ENCODE data around the gene CPA4. TPM values are rescaled to one million over a fixed set of nuclear protein-coding genes. Genes with fewer than 3 reads are reported as not detected.

Gene CPA4
- total RNA-seq, 4 donors from 2014 or later, result 44.4 to 107 (median 66.1) TPM

GRCh38 chr7:130277763-130278643 lies 15.0 kb upstream of the CPA4 start:
- H3K4me3 ChIP-seq (ENCODE audit: low read depth, poor library complexity, severe bottlenecking), result no peak overlapping the region
- intact Hi-C loops (cut with DNase I; ENCODE audit: low total_unique reads), result no loop called here
- TF ChIP-seq POLR2A (IDR thresholded peaks at IDR 0.05), result no peak
- TF ChIP-seq CTCF (IDR thresholded peaks at IDR 0.05), result no peak
- WGBS, 2 donors, result 66 to 73% methylated on average over 15 of the region's 15 CpGs
- DNase-seq (ENCODE audit: low spot score in 2 of 2), result no peak

DNA sequence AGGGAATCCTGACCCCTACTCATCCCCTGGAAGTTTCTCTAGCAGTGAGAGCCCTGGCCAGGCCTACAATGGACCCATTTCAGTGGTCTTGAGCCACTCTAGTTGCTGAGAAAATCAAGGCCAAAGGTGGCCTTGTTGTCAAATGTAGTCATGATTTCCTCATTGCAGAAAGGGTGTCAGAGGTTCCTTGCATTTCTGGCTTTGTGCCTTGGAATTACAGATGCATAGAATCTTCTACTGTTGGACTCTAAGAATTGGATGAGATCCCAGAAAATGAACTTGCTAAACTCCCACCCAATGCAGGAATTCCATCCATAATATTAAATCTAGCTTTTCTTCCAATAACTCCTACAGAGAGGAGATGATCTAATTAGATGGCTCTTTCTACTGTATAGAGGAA lies 14.1 kb upstream of the CPA4 start:
- intact Hi-C loops (cut with DNase I; ENCODE audit: low total_unique reads), result no loop called here
- DNase-seq (ENCODE audit: low spot score in 2 of 2), result no peak
- H3K4me3 ChIP-seq (ENCODE audit: low read depth, poor library complexity, severe bottlenecking), result no peak overlapping the region
- no peak for TF ChIP-seq POLR2A (IDR thresholded peaks at IDR 0.05)
- TF ChIP-seq CTCF (IDR thresholded peaks at IDR 0.05), result no peak

- 77 to 79% methylated on average over 2 of the region's 2 CpGs for WGBS, 2 donors
- DNase-seq (ENCODE audit: low spot score in 2 of 2), result no peak
- no peak overlapping the region for H3K4me3 ChIP-seq (ENCODE audit: low read depth, poor library complexity, severe bottlenecking)
- intact Hi-C loops (cut with DNase I; ENCODE audit: low total_unique reads), result no loop called here
- TF ChIP-seq POLR2A (IDR thresholded peaks at IDR 0.05) (no peak), CTCF (IDR thresholded peaks at IDR 0.05) (no peak)
Measured at GRCh38 chr7:130279286-130279685, 13.7 kb upstream of the CPA4 start.

- intact Hi-C loops (cut with DNase I; ENCODE audit: low total_unique reads), result no loop called here
- H3K4me3 ChIP-seq (ENCODE audit: low read depth, poor library complexity, severe bottlenecking), result no peak overlapping the region
- DNase-seq (ENCODE audit: low spot score in 2 of 2), result no peak
- TF ChIP-seq CTCF (IDR thresholded peaks at IDR 0.05), result no peak
- TF ChIP-seq POLR2A (IDR thresholded peaks at IDR 0.05), result no peak
- 77 to 94% methylated on average over 1 of the region's 1 CpG for WGBS, 2 donors
Measured at GRCh38 chr7:130279906-130280305, 13.1 kb upstream of the CPA4 start.

- 18 to 22% methylated on average over 1 of the region's 1 CpG for WGBS, 2 donors
- intact Hi-C loops (cut with DNase I; ENCODE audit: low total_unique reads), result no loop called here
- DNase-seq (ENCODE audit: low spot score in 2 of 2), result no peak
Measured at GRCh38 chr7:130281260-130281659, 11.7 kb upstream of the CPA4 start.

More at GRCh38 chr7:130281260-130281659, 11.7 kb upstream of the CPA4 start:
- no peak overlapping the region for H3K4me3 ChIP-seq (ENCODE audit: low read depth, poor library complexity, severe bottlenecking)
- TF ChIP-seq CTCF (IDR thresholded peaks at IDR 0.05) (no peak), POLR2A (IDR thresholded peaks at IDR 0.05) (no peak)

Data from lower leg skin (tissue), 4 donors.